IMR-90 (cell line): ENCODE measurements around the gene INIP. TPM values are rescaled to one million over a fixed set of nuclear protein-coding genes. Genes with fewer than 3 reads are reported as not detected.

Source experiments
- ATAC-seq: fragments of 200-7000 bp; cut with Tn5 transposase; 2 replicates; pipeline ENCODE4 v1.9.1; 2020; ENCODE audit warnings: low read depth, mild to moderate bottlenecking, moderate library complexity
- BruUV-seq: library from RNA; stranded (reverse); fragments of 400-500 nt; replicated peaks from 2 replicates; lab custom pipeline; 2021; lab: Mats Ljungman, UMichigan
- CTCF ChIA-PET: fragments of 300-600 bp; formaldehyde crosslinking; extraction: SDS; loops from one replicate; lab custom pipeline; 2021; ENCODE audit warnings: antibody characterized with exemption; lab: Yijun Ruan, JAX
- POLR2A ChIA-PET: fragments of 300-600 bp; sonication (Branson Sonifier 250); formaldehyde crosslinking; loops from one replicate; lab custom pipeline; 2022; ENCODE audit warnings: antibody characterized with exemption; ENCODE audit not compliant: unreplicated experiment; lab: Charles Lee
- DNase-seq: peaks from one replicate; pipeline ENCODE4 v3.0.0; 2013
- H2AFZ ChIP-seq: replicated peaks from 2 replicates; pipeline ENCODE3; 2013; ENCODE audit warnings: low read length, mild to moderate bottlenecking; ENCODE audit not compliant: poor library complexity
- H2AK5ac ChIP-seq: 2 replicates; pipeline ENCODE4 v1.6.1; 2013; ENCODE audit warnings: low read depth, low read length, inconsistent platforms
- H2AK9ac ChIP-seq: replicated peaks from 2 replicates; pipeline ENCODE3; 2013; ENCODE audit warnings: mild to moderate bottlenecking, low read depth, low read length, moderate library complexity; ENCODE audit not compliant: poor library complexity
- H2BK120ac ChIP-seq: 2 replicates; pipeline ENCODE4 v1.6.1; 2013; ENCODE audit warnings: low read depth, low read length, inconsistent platforms
- H2BK15ac ChIP-seq: 3 replicates; pipeline ENCODE4 v1.6.1; 2013; ENCODE audit warnings: low read depth, low read length, inconsistent platforms
- H2BK20ac ChIP-seq: 2 replicates; pipeline ENCODE4 v1.6.1; 2013; ENCODE audit warnings: low read depth, mild to moderate bottlenecking, inconsistent platforms, low read length, moderate library complexity
- H2BK5ac ChIP-seq: 2 replicates; pipeline ENCODE4 v1.6.1; 2013; ENCODE audit warnings: mild to moderate bottlenecking, low read depth, low read length, inconsistent platforms; ENCODE audit not compliant: poor library complexity, severe bottlenecking
- H3K14ac ChIP-seq: replicated peaks from 2 replicates; pipeline ENCODE4 v1.6.1; 2013; ENCODE audit warnings: low read depth, low read length, inconsistent platforms
- H3K18ac ChIP-seq: 2 replicates; pipeline ENCODE4 v1.6.1; 2013; ENCODE audit warnings: low read depth, low read length, control low read depth
- H3K23ac ChIP-seq: 2 replicates; pipeline ENCODE4 v1.6.1; 2013; ENCODE audit warnings: low read depth, low read length, inconsistent platforms
- H3K27ac ChIP-seq: 2 replicates; pipeline ENCODE4 v1.5.1; 2013; ENCODE audit warnings: mild to moderate bottlenecking, control low read depth, low read length; ENCODE audit not compliant: insufficient read depth
- H3K27me3 ChIP-seq: 2 replicates; pipeline ENCODE4 v1.6.1; 2013; ENCODE audit warnings: low read length; ENCODE audit not compliant: control insufficient read depth, insufficient read depth
- H3K36me3 ChIP-seq: 2 replicates; pipeline ENCODE4 v1.6.1; 2013; ENCODE audit warnings: low read length, mixed read lengths; ENCODE audit not compliant: control insufficient read depth, insufficient read depth
- H3K4ac ChIP-seq: 2 replicates; pipeline ENCODE4 v1.6.1; 2013; ENCODE audit warnings: low read depth, low read length, inconsistent platforms
- H3K4me1 ChIP-seq: 2 replicates; pipeline ENCODE4 v1.6.1; 2013; ENCODE audit warnings: low read length, mixed read lengths; ENCODE audit not compliant: control insufficient read depth, insufficient read depth
- H3K4me2 ChIP-seq: 2 replicates; pipeline ENCODE4 v1.6.1; 2013; ENCODE audit warnings: low read depth, mild to moderate bottlenecking, control low read depth, low read length, moderate library complexity
- H3K4me3 ChIP-seq: 2 replicates; pipeline ENCODE4 v1.5.1; 2013; ENCODE audit warnings: low read depth, mild to moderate bottlenecking, control low read depth, low read length, moderate library complexity; ENCODE audit not compliant: insufficient read depth
- H3K56ac ChIP-seq: 2 replicates; pipeline ENCODE4 v1.6.1; 2013; ENCODE audit warnings: low read length, inconsistent platforms; ENCODE audit not compliant: insufficient read depth; ENCODE audit errors: extremely low read depth
- H3K79me1 ChIP-seq, 2 experiments: 2 replicates each; pipeline ENCODE4 v1.6.1; 2013; ENCODE audit warnings: low read length in 2 of 2, inconsistent platforms in 1 of 2, low read depth in 1 of 2
- H3K9ac ChIP-seq: 2 replicates; pipeline ENCODE4 v1.6.1; 2013; ENCODE audit warnings: low read depth, low read length, control low read depth
- H3K9me1 ChIP-seq: 2 replicates; pipeline ENCODE4 v1.6.1; 2013; ENCODE audit warnings: low read length, inconsistent platforms; ENCODE audit not compliant: insufficient read depth
- H3K9me3 ChIP-seq: 2 replicates; pipeline ENCODE4 v1.6.1; 2013; ENCODE audit warnings: low read length; ENCODE audit not compliant: control insufficient read depth, insufficient read depth
- H4K20me1 ChIP-seq: 2 replicates; pipeline ENCODE4 v1.6.1; 2013; ENCODE audit warnings: low read length, inconsistent platforms; ENCODE audit not compliant: insufficient read depth
- H4K5ac ChIP-seq: 2 replicates; pipeline ENCODE4 v1.6.1; 2013; ENCODE audit warnings: mild to moderate bottlenecking, low read depth, low read length, control low read depth
- H4K8ac ChIP-seq, 2 experiments: 2 replicates each; pipeline ENCODE4 v1.6.1; 2013; ENCODE audit warnings: low read depth in 2 of 2, low read length in 2 of 2, control low read depth in 1 of 2, inconsistent platforms in 1 of 2
- H4K91ac ChIP-seq: 2 replicates; pipeline ENCODE4 v1.6.1; 2013; ENCODE audit warnings: low read depth, low read length, inconsistent platforms; ENCODE audit not compliant: insufficient read depth
- BHLHE40 ChIP-seq: fragments of 150-350 bp; IDR thresholded peaks from 2 replicates; pipeline ENCODE4 v1.6.1; 2016; ENCODE audit warnings: mild to moderate bottlenecking, low read depth, low read length
- CHD1 ChIP-seq: IDR thresholded peaks from 2 replicates; pipeline ENCODE4 v1.6.1; 2012; ENCODE audit warnings: low read depth, low read length, improper control_type of control experiment
- ELK1 ChIP-seq: fragments of 150-350 bp; IDR thresholded peaks from 2 replicates; pipeline ENCODE4 v1.6.1; 2016; ENCODE audit warnings: low read depth, mild to moderate bottlenecking, low read length, moderate library complexity, borderline replicate concordance
- FOS ChIP-seq: fragments of 150-350 bp; IDR thresholded peaks from 2 replicates; pipeline ENCODE4 v1.6.1; 2016; ENCODE audit warnings: low read depth, low read length
- MAFK ChIP-seq: IDR thresholded peaks from 2 replicates; pipeline ENCODE4 v1.6.1; 2012; ENCODE audit warnings: low read depth, low read length, improper control_type of control experiment
- MAZ ChIP-seq: IDR thresholded peaks from 2 replicates; pipeline ENCODE4 v1.6.1; 2012; ENCODE audit warnings: low read depth, mild to moderate bottlenecking, low read length, improper control_type of control experiment, moderate library complexity, borderline replicate concordance
- NFE2L2 ChIP-seq: fragments of 150-350 bp; IDR thresholded peaks from 2 replicates; pipeline ENCODE4 v1.6.1; 2016; ENCODE audit warnings: low read depth, mild to moderate bottlenecking, low read length
- POLR2A ChIP-seq: IDR thresholded peaks from 2 replicates; pipeline ENCODE4 v1.6.1; 2012; ENCODE audit warnings: mild to moderate bottlenecking, low read depth, low read length
- RAD21 ChIP-seq: IDR thresholded peaks from 2 replicates; pipeline ENCODE4 v1.6.1; 2012; ENCODE audit warnings: low read length, improper control_type of control experiment
- RCOR1 ChIP-seq: IDR thresholded peaks from 2 replicates; pipeline ENCODE4 v1.6.1; 2012; ENCODE audit warnings: mild to moderate bottlenecking, low read length, improper control_type of control experiment; ENCODE audit not compliant: insufficient replicate concordance
- RFX5 ChIP-seq: IDR thresholded peaks from 2 replicates; pipeline ENCODE4 v1.8.0; 2012; ENCODE audit warnings: low read depth, mild to moderate bottlenecking, low read length, moderate library complexity
- SMC3 ChIP-seq: fragments of 150-350 bp; IDR thresholded peaks from 2 replicates; pipeline ENCODE4 v1.6.1; 2016; ENCODE audit warnings: low read depth, mild to moderate bottlenecking, antibody characterized with exemption, low read length, moderate library complexity
- WGBS, 2 experiments: methylation state at CpG; one replicate each; pipeline versions ENCODE4 v1.1.5 to v1.1.7; 2013; ENCODE audit warnings: missing lambda C conversion rate in 2 of 2; ENCODE audit not compliant: insufficient read length in 1 of 2; ENCODE audit errors: extremely low coverage in 2 of 2; 5-methylcytosine and 5-hydroxymethylcytosine counted together
- dilution Hi-C: fragments of 300-500 bp; cut with HindIII; formaldehyde crosslinking; loops from one replicate; pipeline ENCODE4 v1.14.3; 2018; ENCODE audit warnings: low sequenced_read_pairs; ENCODE audit not compliant: unreplicated experiment
- in situ Hi-C: fragments of 300-500 bp; cut with MboI; formaldehyde crosslinking; loops from 3 replicates; pipeline ENCODE4 v1.14.3; 2019; ENCODE audit warnings: low sequenced_read_pairs, inconsistent platforms, mixed read lengths
- intact Hi-C: fragments of 100-400 bp; cut with micrococcal nuclease; formaldehyde crosslinking; loops from 2 replicates; pipeline ENCODE4 v1.10.0; 2022
- polyA plus RNA-seq, 3 experiments: library from polyadenylated mRNA; depleted of rRNA; stranded (reverse); fragments of >200 nt; gene quantifications; 2 replicates each; pipeline ENCODE4 v1.2.3, GENCODE V29; 2012; ENCODE audit warnings: low replicate concordance in 1 of 3
- total RNA-seq: library from RNA; depleted of rRNA; stranded (reverse); fragments of >200 nt; gene quantifications from 2 replicates; pipeline ENCODE4 v1.2.3, GENCODE V29; 2012
- TF ChIP-seq, protein P1 (sequence below): conservative IDR thresholded peaks from 2 replicates; pipeline ENCODE4 v1.5.1; 2012; ENCODE audit warnings: mild to moderate bottlenecking, low read depth, low read length, improper control_type of control experiment

Gene INIP
- total and polyA plus RNA-seq, 2 of the 4 experiments (the other 2 are of a cell fraction), result 11.1 to 15.4 TPM

GRCh38 chr9:112655668-112656067 is 62.2 kb downstream of the INIP start:
- H2BK15ac ChIP-seq, result no peak overlapping the region
- H2BK20ac ChIP-seq, result no peak overlapping the region
- H2AFZ ChIP-seq, result no peak overlapping the region
- H4K5ac ChIP-seq, result no peak overlapping the region
- no peak overlapping the region for H3K14ac ChIP-seq
- DNase-seq (no peak), ATAC-seq (no peak)
- H3K36me3 ChIP-seq, result no peaks in the 10 kb centered on the region
- no TSS peak for BruUV-seq
- no peak overlapping the region for H3K9ac ChIP-seq
- no peak overlapping the region for H3K4me3 ChIP-seq
- no peak overlapping the region for H3K4ac ChIP-seq
- H3K27ac ChIP-seq, result no peak overlapping the region
- no peak overlapping the region for H3K4me2 ChIP-seq
- ChIA-PET POLR2A (no interaction called here), CTCF (no interaction called here)
- H4K20me1 ChIP-seq, result no peaks in the 10 kb centered on the region
- H3K23ac ChIP-seq, result no peak overlapping the region
- H3K18ac ChIP-seq, result no peak overlapping the region
- TF ChIP-seq NFE2L2 (no peak), MAFK (no peak), RFX5 (no peak), CHD1 (no peak), POLR2A (no peak), RCOR1 (no peak), RAD21 (no peak), SMC3 (no peak), FOS (no peak), MAZ (no peak), ELK1 (no peak), BHLHE40 (no peak)
- TF ChIP-seq, protein P1, sequence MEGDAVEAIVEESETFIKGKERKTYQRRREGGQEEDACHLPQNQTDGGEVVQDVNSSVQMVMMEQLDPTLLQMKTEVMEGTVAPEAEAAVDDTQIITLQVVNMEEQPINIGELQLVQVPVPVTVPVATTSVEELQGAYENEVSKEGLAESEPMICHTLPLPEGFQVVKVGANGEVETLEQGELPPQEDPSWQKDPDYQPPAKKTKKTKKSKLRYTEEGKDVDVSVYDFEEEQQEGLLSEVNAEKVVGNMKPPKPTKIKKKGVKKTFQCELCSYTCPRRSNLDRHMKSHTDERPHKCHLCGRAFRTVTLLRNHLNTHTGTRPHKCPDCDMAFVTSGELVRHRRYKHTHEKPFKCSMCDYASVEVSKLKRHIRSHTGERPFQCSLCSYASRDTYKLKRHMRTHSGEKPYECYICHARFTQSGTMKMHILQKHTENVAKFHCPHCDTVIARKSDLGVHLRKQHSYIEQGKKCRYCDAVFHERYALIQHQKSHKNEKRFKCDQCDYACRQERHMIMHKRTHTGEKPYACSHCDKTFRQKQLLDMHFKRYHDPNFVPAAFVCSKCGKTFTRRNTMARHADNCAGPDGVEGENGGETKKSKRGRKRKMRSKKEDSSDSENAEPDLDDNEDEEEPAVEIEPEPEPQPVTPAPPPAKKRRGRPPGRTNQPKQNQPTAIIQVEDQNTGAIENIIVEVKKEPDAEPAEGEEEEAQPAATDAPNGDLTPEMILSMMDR, result no peak
- H2AK5ac ChIP-seq, result no peak overlapping the region
- H2AK9ac ChIP-seq, result no peak overlapping the region
- no peak overlapping the region for H3K56ac ChIP-seq
- H3K9me3 ChIP-seq, result no peaks in the 10 kb centered on the region
- in situ Hi-C loops (no loop called here), intact Hi-C loops (no loop called here), dilution Hi-C loops (no loop called here)
- 92% methylated on average over 2 of the region's 3 CpGs; no CpG with 5 or more reads in 1 of the 2 experiments for WGBS, 2 experiments
- H3K79me1 ChIP-seq, result no peaks in the 10 kb centered on the region
- no peaks in the 10 kb centered on the region for H3K4me1 ChIP-seq
- no peaks in the 10 kb centered on the region for H3K9me1 ChIP-seq
- H4K8ac ChIP-seq, result no peak overlapping the region
- H3K27me3 ChIP-seq, result no peaks in the 10 kb centered on the region
- H2BK120ac ChIP-seq, result no peak overlapping the region
- no peak overlapping the region for H4K91ac ChIP-seq
- no peak overlapping the region for H2BK5ac ChIP-seq
